Neural progenitor cell (in vitro differentiated cells): ENCODE measurements around the gene IL25. TPM values are rescaled to one million over a fixed set of nuclear protein-coding genes. Genes with fewer than 3 reads are reported as not detected.
"Not testable (repeated sequence)": the region's sequence is repeated elsewhere in the genome, so short reads cannot be mapped to it uniquely, and the experiment has no call there.

Experiments used
- DNase-seq: peaks from one replicate; pipeline ENCODE4 v3.0.0-alpha.2; 2016; ENCODE audit warnings: low spot score
- H2AFZ ChIP-seq: fragments of 200-600 bp; sonication (generic); replicated peaks from 2 replicates; pipeline ENCODE4 v1.6.1; 2016; ENCODE audit warnings: antibody characterized with exemption
- H3F3A ChIP-seq: fragments of 200-600 bp; sonication (generic); 2 replicates; pipeline ENCODE4 v1.6.1; 2016; ENCODE audit warnings: antibody characterized with exemption, low read depth
- H3K27ac ChIP-seq: fragments of 200-600 bp; sonication (generic); 2 replicates; pipeline ENCODE4 v1.5.1; 2016; ENCODE audit warnings: mild to moderate bottlenecking
- H3K27me3 ChIP-seq: fragments of 200-600 bp; sonication (generic); 2 replicates; pipeline ENCODE4 v1.6.1; 2016; ENCODE audit warnings: mild to moderate bottlenecking, moderate library complexity
- H3K36me3 ChIP-seq: fragments of 200-600 bp; sonication (generic); 2 replicates; pipeline ENCODE4 v1.5.1; 2016
- H3K4me1 ChIP-seq: fragments of 200-600 bp; sonication (generic); 2 replicates; pipeline ENCODE4 v1.6.1; 2016; ENCODE audit warnings: mixed run types
- H3K4me2 ChIP-seq: fragments of 200-600 bp; sonication (generic); 2 replicates; pipeline ENCODE4 v1.6.1; 2016
- H3K4me3 ChIP-seq: fragments of 200-600 bp; sonication (generic); 2 replicates; pipeline ENCODE4 v1.5.1; 2016
- H3K79me2 ChIP-seq: fragments of 200-600 bp; sonication (generic); 2 replicates; pipeline ENCODE4 v1.6.1; 2016; ENCODE audit warnings: low read depth
- H3K9ac ChIP-seq: fragments of 200-600 bp; sonication (generic); 2 replicates; pipeline ENCODE4 v1.6.1; 2016
- H3K9me3 ChIP-seq: fragments of 200-600 bp; sonication (generic); 2 replicates; pipeline ENCODE4 v1.5.1; 2016; ENCODE audit warnings: low read depth
- H4K20me1 ChIP-seq: fragments of 200-600 bp; sonication (generic); 2 replicates; pipeline ENCODE4 v1.6.1; 2016; ENCODE audit warnings: low read depth
- H3K27ac Mint-ChIP-seq: 3 replicates; pipeline ENCODE4 v1.8.0; 2021; ENCODE audit warnings: mixed read lengths
- H3K27me3 Mint-ChIP-seq: 2 replicates; pipeline ENCODE4 v1.8.0; 2022; ENCODE audit warnings: low read depth, mild to moderate bottlenecking, inconsistent platforms, moderate library complexity, mixed read lengths; ENCODE audit not compliant: insufficient read depth
- H3K36me3 Mint-ChIP-seq: 3 replicates; pipeline ENCODE4 v1.8.0; 2021; ENCODE audit warnings: mixed read lengths
- H3K4me1 Mint-ChIP-seq: 3 replicates; pipeline ENCODE4 v1.8.0; 2021; ENCODE audit warnings: mixed read lengths
- H3K4me3 Mint-ChIP-seq: 3 replicates; pipeline ENCODE4 v1.8.0; 2021; ENCODE audit warnings: mild to moderate bottlenecking, moderate library complexity, mixed read lengths
- H3K9me3 Mint-ChIP-seq: 3 replicates; pipeline ENCODE4 v1.8.0; 2020; ENCODE audit warnings: mixed read lengths
- CTCF ChIP-seq: fragments of 200-600 bp; sonication (generic); IDR thresholded peaks from 2 replicates; pipeline ENCODE4 v1.5.1; 2017; ENCODE audit warnings: antibody characterized with exemption, mild to moderate bottlenecking
- EZH2 ChIP-seq: fragments of 200-600 bp; sonication (generic); IDR thresholded peaks from 2 replicates; pipeline ENCODE4 v1.6.1; 2017; ENCODE audit warnings: antibody characterized with exemption, mild to moderate bottlenecking, moderate library complexity
- EZH2phosphoT487 ChIP-seq: fragments of 200-600 bp; sonication (generic); IDR thresholded peaks from 2 replicates; pipeline ENCODE4 v1.6.1; 2017; ENCODE audit warnings: antibody characterized with exemption
- total RNA-seq: library from RNA; depleted of rRNA; stranded (reverse); fragments of >200 nt; gene quantifications from 2 replicates; pipeline ENCODE4 v1.2.3, GENCODE V29; 2015; ENCODE audit warnings: low replicate concordance

Gene IL25
- total RNA-seq, 1 donor from 2014 or later = not detected

DNA sequence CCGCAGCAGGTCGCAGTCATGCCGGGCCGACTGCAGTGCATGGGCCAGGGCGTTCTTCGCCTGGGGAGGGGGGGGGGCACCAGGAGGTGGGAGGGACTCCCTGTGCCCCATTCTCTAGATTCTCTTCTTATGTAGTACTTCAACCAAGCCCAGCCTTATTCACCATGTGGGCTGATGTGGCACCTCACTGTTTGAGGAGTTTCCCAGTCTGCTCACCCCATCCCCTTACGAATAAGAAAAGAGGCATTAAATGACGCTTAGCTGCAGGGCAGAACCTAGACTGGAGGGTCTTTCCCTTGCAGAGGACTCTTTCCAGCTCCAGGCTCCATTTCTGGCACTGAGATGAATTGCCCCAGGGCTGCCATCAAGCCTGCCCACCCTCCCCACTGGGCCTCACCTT is 16.4 kb downstream of the IL25 start:
- no peaks in the 10 kb centered on the region for H3K9me3 ChIP-seq
- no peaks in the 10 kb centered on the region for H3K4me1 Mint-ChIP-seq
- no peaks in the 10 kb centered on the region for H3K36me3 Mint-ChIP-seq
- H3K9me3 Mint-ChIP-seq = no peaks in the 10 kb centered on the region
- H3K79me2 ChIP-seq = no peaks in the 10 kb centered on the region
- no peaks in the 10 kb centered on the region for H3K4me1 ChIP-seq
- peaks cover 11% of the 10 kb centered on the region for H3K27me3 Mint-ChIP-seq
- no peak overlapping the region for H3K4me2 ChIP-seq
- no peak overlapping the region for H3K27ac Mint-ChIP-seq
- H3F3A ChIP-seq = no peaks in the 10 kb centered on the region
- DNase-seq = no peak
- no peak overlapping the region for H3K27ac ChIP-seq
- no peak overlapping the region for H3K4me3 ChIP-seq
- H3K9ac ChIP-seq = no peak overlapping the region
- TF ChIP-seq CTCF = no peak
- TF ChIP-seq EZH2phosphoT487 = no peak
- no peak for TF ChIP-seq EZH2
- no peak overlapping the region for H3K4me3 Mint-ChIP-seq
- H2AFZ ChIP-seq = no peak overlapping the region
- H3K36me3 ChIP-seq = no peaks in the 10 kb centered on the region
- no peaks in the 10 kb centered on the region for H3K27me3 ChIP-seq
- H4K20me1 ChIP-seq = no peaks in the 10 kb centered on the region

- H3K4me2 ChIP-seq = no peak overlapping the region
- H3K9me3 Mint-ChIP-seq = no peaks in the 10 kb centered on the region
- no peaks in the 10 kb centered on the region for H3K36me3 Mint-ChIP-seq
- H4K20me1 ChIP-seq = no peaks in the 10 kb centered on the region
- no peaks in the 10 kb centered on the region for H3F3A ChIP-seq
- no peaks in the 10 kb centered on the region for H3K4me1 ChIP-seq
- DNase-seq = no peak
- H3K27ac ChIP-seq = no peak overlapping the region
- no peaks in the 10 kb centered on the region for H3K4me1 Mint-ChIP-seq
- no peaks in the 10 kb centered on the region for H3K9me3 ChIP-seq
- no peak overlapping the region for H3K9ac ChIP-seq
- no peaks in the 10 kb centered on the region for H3K27me3 ChIP-seq
- peaks cover 14% of the 10 kb centered on the region for H3K27me3 Mint-ChIP-seq
- no peaks in the 10 kb centered on the region for H3K36me3 ChIP-seq
- no peak overlapping the region for H2AFZ ChIP-seq
- H3K27ac Mint-ChIP-seq = peak overlapping the region; percentile 44
- H3K4me3 Mint-ChIP-seq = no peak overlapping the region
- H3K4me3 ChIP-seq = no peak overlapping the region
- H3K79me2 ChIP-seq = no peaks in the 10 kb centered on the region
- no peak for TF ChIP-seq EZH2phosphoT487
- TF ChIP-seq CTCF = no peak
- TF ChIP-seq EZH2 = no peak
Measured at GRCh38 chr14:23389396-23389795, 16.8 kb downstream of the IL25 start.

DNA sequence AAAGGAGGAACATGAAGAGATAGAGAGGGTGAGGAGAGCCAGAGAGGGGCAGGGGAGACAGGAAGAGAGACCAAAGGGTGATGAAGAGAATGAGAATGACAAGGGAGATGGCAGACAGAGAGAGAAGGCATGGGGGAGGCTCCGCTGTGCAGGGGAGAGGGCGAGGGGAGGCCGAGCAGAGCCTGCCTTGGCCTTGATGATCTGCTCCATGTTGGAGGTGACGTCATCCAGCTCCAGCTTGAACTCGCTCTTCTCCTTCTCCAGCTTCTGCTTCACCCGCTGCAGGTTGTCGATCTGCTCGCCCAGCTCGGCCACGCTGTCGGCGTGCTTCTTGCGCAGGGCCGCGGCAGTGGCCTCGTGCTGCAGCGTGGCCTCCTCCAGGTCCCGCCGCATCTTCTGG is 17.3 kb downstream of the IL25 start:
- not testable (repeated sequence) for DNase-seq, H3K36me3 ChIP-seq, H3K27me3 ChIP-seq, H3K4me2 ChIP-seq, H3K9ac ChIP-seq, H3K27ac ChIP-seq, H4K20me1 ChIP-seq, H3K4me1 ChIP-seq, H3K4me3 Mint-ChIP-seq, H3K4me1 Mint-ChIP-seq, H3K79me2 ChIP-seq, H3F3A ChIP-seq, H2AFZ ChIP-seq, H3K36me3 Mint-ChIP-seq, H3K9me3 ChIP-seq, H3K4me3 ChIP-seq, H3K9me3 Mint-ChIP-seq
- peaks cover 13% of the 10 kb centered on the region for H3K27me3 Mint-ChIP-seq
- peak overlapping the region; percentile 44 for H3K27ac Mint-ChIP-seq

GRCh38 chr14:23392613-23393012 is 20.0 kb downstream of the IL25 start:
- no peaks in the 10 kb centered on the region for H3K36me3 ChIP-seq
- H3K4me1 ChIP-seq = no peaks in the 10 kb centered on the region
- H3K9me3 ChIP-seq = no peaks in the 10 kb centered on the region
- no peaks in the 10 kb centered on the region for H3K79me2 ChIP-seq
- H3K27me3 Mint-ChIP-seq = peaks cover 17% of the 10 kb centered on the region
- H3K9me3 Mint-ChIP-seq = no peaks in the 10 kb centered on the region
- H3K36me3 Mint-ChIP-seq = no peaks in the 10 kb centered on the region
- no peak overlapping the region for H3K9ac ChIP-seq
- no peak overlapping the region for H3K27ac ChIP-seq
- H3K4me3 Mint-ChIP-seq = no peak overlapping the region
- no peaks in the 10 kb centered on the region for H3K4me1 Mint-ChIP-seq
- no peak overlapping the region for H3K4me3 ChIP-seq
- no peaks in the 10 kb centered on the region for H3K27me3 ChIP-seq
- H3K4me2 ChIP-seq = no peak overlapping the region
- H3K27ac Mint-ChIP-seq = no peak overlapping the region
- TF ChIP-seq EZH2 = no peak
- no peak for TF ChIP-seq CTCF
- TF ChIP-seq EZH2phosphoT487 = no peak
- H3F3A ChIP-seq = no peaks in the 10 kb centered on the region
- no peaks in the 10 kb centered on the region for H4K20me1 ChIP-seq
- H2AFZ ChIP-seq = no peak overlapping the region
- no peak for DNase-seq
